Measurements from ENCODE around the gene TNK1.

The TNK1 gene

DNA sequence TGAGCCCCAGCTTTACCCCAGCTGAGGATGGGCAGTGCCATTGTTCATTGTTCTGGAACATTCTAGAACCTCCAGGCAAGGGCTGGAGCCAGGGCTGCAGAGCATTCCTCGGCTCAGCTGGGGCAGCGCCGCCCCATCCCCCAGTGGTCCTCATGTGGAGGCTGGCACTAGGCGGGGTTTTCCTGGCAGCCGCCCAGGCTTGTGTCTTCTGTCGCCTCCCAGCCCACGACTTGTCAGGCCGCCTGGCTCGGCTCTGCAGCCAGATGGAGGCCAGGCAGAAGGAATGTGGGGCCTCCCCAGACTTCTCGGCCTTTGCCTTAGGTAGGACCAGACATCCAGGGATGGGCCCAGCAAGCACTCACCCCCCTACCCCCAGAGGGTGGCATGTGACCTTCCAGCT lies 25.8 kb upstream of the TNK1 start, which contains the start of gene TMEM95:
TMEM95 (plus strand) TSS at position 104 of the 400 bp plus-strand sequence; CDS start at position 153, 49 bp downstream.
- TF ChIP-seq FOXP2 (optimal IDR thresholded peaks at IDR 0.05; ENCODE audit: borderline replicate concordance, extremely low read depth, extremely low read length, insufficient read depth) (no peak), SIN3A (IDR thresholded peaks at IDR 0.05; ENCODE audit: borderline replicate concordance, insufficient read depth, low read length) (no peak), TAF1 (IDR thresholded peaks at IDR 0.05; ENCODE audit: borderline replicate concordance, insufficient read depth, low read length) (no peak)

DNA sequence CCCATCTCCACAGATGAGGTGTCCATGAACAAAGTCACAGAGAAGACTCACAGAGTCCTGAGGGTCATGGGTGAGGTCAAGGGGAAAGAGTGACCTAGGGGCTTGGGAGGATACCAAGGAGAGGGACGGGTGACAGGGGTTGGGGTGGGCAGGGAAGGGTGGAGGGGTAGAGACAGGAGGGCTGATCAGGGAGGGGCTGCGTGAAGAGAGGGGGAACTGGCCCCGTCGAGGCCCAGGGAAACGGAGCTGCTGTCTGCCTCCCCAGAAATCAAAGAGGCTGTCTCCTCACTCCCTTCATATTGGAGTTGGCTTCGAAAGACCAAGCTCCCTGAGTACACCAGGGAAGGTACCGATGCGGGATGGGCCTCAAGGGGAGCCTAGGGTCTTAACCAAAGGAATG lies 25.3 kb upstream of the TNK1 start:
- TF ChIP-seq POLR2AphosphoS5 (IDR thresholded peaks at IDR 0.05; ENCODE audit: low read depth, low read length), result no peak
- TF ChIP-seq, protein P1, sequence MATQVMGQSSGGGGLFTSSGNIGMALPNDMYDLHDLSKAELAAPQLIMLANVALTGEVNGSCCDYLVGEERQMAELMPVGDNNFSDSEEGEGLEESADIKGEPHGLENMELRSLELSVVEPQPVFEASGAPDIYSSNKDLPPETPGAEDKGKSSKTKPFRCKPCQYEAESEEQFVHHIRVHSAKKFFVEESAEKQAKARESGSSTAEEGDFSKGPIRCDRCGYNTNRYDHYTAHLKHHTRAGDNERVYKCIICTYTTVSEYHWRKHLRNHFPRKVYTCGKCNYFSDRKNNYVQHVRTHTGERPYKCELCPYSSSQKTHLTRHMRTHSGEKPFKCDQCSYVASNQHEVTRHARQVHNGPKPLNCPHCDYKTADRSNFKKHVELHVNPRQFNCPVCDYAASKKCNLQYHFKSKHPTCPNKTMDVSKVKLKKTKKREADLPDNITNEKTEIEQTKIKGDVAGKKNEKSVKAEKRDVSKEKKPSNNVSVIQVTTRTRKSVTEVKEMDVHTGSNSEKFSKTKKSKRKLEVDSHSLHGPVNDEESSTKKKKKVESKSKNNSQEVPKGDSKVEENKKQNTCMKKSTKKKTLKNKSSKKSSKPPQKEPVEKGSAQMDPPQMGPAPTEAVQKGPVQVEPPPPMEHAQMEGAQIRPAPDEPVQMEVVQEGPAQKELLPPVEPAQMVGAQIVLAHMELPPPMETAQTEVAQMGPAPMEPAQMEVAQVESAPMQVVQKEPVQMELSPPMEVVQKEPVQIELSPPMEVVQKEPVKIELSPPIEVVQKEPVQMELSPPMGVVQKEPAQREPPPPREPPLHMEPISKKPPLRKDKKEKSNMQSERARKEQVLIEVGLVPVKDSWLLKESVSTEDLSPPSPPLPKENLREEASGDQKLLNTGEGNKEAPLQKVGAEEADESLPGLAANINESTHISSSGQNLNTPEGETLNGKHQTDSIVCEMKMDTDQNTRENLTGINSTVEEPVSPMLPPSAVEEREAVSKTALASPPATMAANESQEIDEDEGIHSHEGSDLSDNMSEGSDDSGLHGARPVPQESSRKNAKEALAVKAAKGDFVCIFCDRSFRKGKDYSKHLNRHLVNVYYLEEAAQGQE (IDR thresholded peaks at IDR 0.05; ENCODE audit: insufficient read depth in 1 of 2, low read depth in 2 of 2, low read length in 2 of 2), result no peak
- no peak for TF ChIP-seq TAF1 (IDR thresholded peaks at IDR 0.05; ENCODE audit: borderline replicate concordance, insufficient read depth, low read length)
- TF ChIP-seq SIN3A (IDR thresholded peaks at IDR 0.05; ENCODE audit: borderline replicate concordance, insufficient read depth, low read length), result no peak
- TF ChIP-seq FOXP2 (optimal IDR thresholded peaks at IDR 0.05; ENCODE audit: borderline replicate concordance, extremely low read depth, extremely low read length, insufficient read depth), result no peak

DNA sequence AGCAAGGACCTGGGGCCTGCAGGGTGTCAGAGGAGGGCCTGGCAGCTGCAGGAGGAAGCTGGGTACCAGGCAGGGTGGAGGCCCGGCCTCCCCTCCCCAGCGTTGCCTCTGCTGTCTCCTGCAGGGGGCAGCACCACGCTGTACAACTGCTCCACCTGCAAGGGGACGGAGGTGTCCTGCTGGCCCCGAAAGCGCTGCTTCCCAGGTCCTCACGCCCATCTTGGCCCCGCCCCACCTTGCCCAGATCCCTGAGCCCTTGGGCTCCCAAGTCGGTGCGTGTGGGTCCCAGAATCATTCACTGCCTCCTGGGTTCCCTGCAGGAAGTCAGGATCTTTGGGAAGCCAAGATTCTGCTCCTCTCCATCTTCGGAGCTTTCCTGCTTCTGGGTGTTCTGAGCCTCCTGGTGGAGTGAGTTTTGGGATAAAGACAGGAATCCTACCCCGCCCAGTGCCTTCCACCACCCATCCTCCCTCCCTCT lies 24.8 kb upstream of the TNK1 start:
- TF ChIP-seq, protein P1 (IDR thresholded peaks at IDR 0.05; ENCODE audit: insufficient read depth in 1 of 2, low read depth in 2 of 2, low read length in 2 of 2), result no peak
- TF ChIP-seq FOXP2 (optimal IDR thresholded peaks at IDR 0.05; ENCODE audit: borderline replicate concordance, extremely low read depth, extremely low read length, insufficient read depth), result peak; percentile 95

DNA sequence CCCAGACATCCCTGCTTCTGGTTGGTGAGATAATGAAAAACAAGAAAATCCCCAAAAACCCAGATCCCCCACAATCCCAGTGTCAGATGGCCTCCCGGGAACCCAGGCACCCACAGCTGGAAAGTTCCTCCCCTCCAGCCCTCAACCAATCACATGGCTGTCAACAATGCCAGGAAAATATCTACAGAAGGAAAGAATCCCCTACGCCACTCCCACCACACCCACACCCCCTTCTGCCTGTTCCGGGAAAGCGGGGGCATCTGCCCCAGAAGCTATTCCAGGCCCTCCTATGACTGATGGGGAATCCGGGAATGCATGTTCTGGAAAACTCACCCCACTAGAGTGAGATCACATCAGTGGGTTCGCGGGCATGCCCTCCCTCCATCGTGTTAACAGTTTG lies 24.1 kb upstream of the TNK1 start:
- TF ChIP-seq POLR2AphosphoS5 (IDR thresholded peaks at IDR 0.05; ENCODE audit: low read depth, low read length), result no peak
- TF ChIP-seq, protein P1 (IDR thresholded peaks at IDR 0.05; ENCODE audit: insufficient read depth in 1 of 2, low read depth in 2 of 2, low read length in 2 of 2), result no peak
- no peak for TF ChIP-seq SIN3A (IDR thresholded peaks at IDR 0.05; ENCODE audit: borderline replicate concordance, insufficient read depth, low read length)
- no peak for TF ChIP-seq TAF1 (IDR thresholded peaks at IDR 0.05; ENCODE audit: borderline replicate concordance, insufficient read depth, low read length)
- no peak for TF ChIP-seq FOXP2 (optimal IDR thresholded peaks at IDR 0.05; ENCODE audit: borderline replicate concordance, extremely low read depth, extremely low read length, insufficient read depth)

DNA sequence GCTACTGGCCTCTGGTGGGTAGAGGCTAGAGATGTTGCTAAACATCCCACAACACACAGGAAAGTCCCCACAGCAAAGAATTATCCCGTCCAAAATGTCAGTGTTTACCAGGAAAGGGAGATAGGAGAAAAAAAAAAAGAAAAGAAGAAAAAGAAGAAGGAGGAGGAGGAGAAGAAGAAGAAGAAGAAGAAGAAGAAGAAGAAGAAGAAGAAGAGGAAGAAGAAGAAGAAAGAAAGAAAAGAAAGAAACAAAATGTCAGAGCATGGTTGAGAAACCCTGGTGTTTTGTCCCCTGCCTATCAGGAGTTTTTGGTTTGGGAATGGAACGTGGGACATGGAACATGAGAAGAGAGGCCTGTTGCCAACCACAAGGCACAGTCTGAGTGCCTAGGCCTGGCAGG lies 23.5 kb upstream of the TNK1 start:
- TF ChIP-seq POLR2AphosphoS5 (IDR thresholded peaks at IDR 0.05; ENCODE audit: low read depth, low read length), result no peak

DNA sequence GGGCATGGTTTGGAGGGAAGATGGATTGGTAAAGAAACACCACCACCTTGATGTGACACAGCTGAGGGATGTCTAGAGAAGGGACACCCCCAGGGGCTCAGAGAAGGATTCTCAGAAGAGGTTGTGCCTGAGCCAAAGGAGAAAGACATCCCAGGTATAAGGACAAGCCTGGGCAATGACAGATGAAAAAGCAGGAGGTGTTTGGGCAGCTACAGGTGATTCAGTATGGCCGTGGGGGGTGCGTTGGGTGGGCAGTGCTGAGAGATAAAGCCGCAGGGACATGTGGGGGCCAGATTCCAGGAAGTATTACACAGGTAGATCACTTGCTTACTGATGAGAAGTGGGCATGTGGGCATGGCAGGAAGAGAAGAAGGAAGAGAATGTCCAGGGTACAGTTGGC lies 19.0 kb upstream of the TNK1 start:
- TF ChIP-seq TAF1 (IDR thresholded peaks at IDR 0.05; ENCODE audit: borderline replicate concordance, insufficient read depth, low read length), result no peak
- TF ChIP-seq, protein P1 (IDR thresholded peaks at IDR 0.05; ENCODE audit: insufficient read depth in 1 of 2, low read depth in 2 of 2, low read length in 2 of 2), result no peak
- no peak for TF ChIP-seq POLR2AphosphoS5 (IDR thresholded peaks at IDR 0.05; ENCODE audit: low read depth, low read length)
- no peak for TF ChIP-seq SIN3A (IDR thresholded peaks at IDR 0.05; ENCODE audit: borderline replicate concordance, insufficient read depth, low read length)
- no peak for TF ChIP-seq FOXP2 (optimal IDR thresholded peaks at IDR 0.05; ENCODE audit: borderline replicate concordance, extremely low read depth, extremely low read length, insufficient read depth)

Measured in PFSK-1 (cell line).